Vagina (tissue), 2 donors: ENCODE measurements around the gene TMED4.

Experiments
- POLR2AphosphoS5 ChIP-seq, 2 donors: sonication (generic); formaldehyde crosslinking; IDR thresholded peaks; one replicate each; pipeline ENCODE4 v1.9.0; 2017; ENCODE audit warnings: antibody characterized with exemption in 2 of 2, mild to moderate bottlenecking in 2 of 2, low read depth in 1 of 2; ENCODE audit not compliant: insufficient read depth in 1 of 2
- TF ChIP-seq, protein P1 (sequence below), 3 experiments: fragments of 450-650 bp in 2 of 3; fragments of 200-600 bp in 1 of 3; sonication (generic) in 1 of 3; IDR thresholded peaks; one replicate each; pipeline ENCODE4 v1.5.1; 2017 to 2019; ENCODE audit warnings: antibody characterized with exemption in 3 of 3, mild to moderate bottlenecking in 2 of 3, moderate library complexity in 2 of 3

DNA sequence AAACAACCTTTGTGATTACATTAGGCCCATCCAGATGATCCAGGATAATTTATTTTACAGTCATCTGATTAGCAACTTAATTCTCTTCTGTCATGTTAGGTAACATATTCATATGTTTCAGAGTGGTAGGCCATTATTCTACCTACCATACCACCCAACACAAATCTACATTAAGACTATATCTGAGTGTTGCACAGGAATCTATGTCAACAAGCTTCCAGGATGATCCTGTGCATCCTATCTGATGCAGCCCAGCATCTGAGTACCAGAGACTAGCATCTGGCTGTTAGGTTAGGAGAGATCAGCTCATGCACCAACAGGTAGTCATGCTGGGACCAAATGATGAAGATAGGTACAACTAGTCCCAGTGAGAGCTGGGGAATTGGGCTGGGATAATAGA lies 7.0 kb downstream of the TMED4 start:
- TF ChIP-seq, protein P1, sequence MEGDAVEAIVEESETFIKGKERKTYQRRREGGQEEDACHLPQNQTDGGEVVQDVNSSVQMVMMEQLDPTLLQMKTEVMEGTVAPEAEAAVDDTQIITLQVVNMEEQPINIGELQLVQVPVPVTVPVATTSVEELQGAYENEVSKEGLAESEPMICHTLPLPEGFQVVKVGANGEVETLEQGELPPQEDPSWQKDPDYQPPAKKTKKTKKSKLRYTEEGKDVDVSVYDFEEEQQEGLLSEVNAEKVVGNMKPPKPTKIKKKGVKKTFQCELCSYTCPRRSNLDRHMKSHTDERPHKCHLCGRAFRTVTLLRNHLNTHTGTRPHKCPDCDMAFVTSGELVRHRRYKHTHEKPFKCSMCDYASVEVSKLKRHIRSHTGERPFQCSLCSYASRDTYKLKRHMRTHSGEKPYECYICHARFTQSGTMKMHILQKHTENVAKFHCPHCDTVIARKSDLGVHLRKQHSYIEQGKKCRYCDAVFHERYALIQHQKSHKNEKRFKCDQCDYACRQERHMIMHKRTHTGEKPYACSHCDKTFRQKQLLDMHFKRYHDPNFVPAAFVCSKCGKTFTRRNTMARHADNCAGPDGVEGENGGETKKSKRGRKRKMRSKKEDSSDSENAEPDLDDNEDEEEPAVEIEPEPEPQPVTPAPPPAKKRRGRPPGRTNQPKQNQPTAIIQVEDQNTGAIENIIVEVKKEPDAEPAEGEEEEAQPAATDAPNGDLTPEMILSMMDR (IDR thresholded peaks at IDR 0.05): no peak
- TF ChIP-seq POLR2AphosphoS5 (IDR thresholded peaks at IDR 0.05; ENCODE audit: insufficient read depth in 1 of 2, low read depth in 1 of 2): no peak
